Trophoblast cell (in vitro differentiated cells and primary cell): ENCODE data around the gene ZNF660.

ENCODE experiments used
- DNase-seq, 2 donors: peaks; one replicate each; pipeline ENCODE4 v3.0.0-alpha.2; 2016
- H2AFZ ChIP-seq: 2 replicates; pipeline ENCODE4 v1.6.1; 2013; ENCODE audit warnings: low read length, moderate library complexity, mild to moderate bottlenecking; ENCODE audit not compliant: insufficient read depth, poor library complexity
- H2AK5ac ChIP-seq: 2 replicates; pipeline ENCODE4 v1.6.1; 2013; ENCODE audit warnings: mild to moderate bottlenecking, low read length
- H2BK120ac ChIP-seq: 2 replicates; pipeline ENCODE4 v1.6.1; 2013; ENCODE audit warnings: low read length, mild to moderate bottlenecking, moderate library complexity; ENCODE audit not compliant: insufficient read depth, poor library complexity
- H2BK12ac ChIP-seq: 2 replicates; pipeline ENCODE4 v1.6.1; 2013; ENCODE audit warnings: mild to moderate bottlenecking, low read length, moderate library complexity
- H2BK5ac ChIP-seq: 2 replicates; pipeline ENCODE4 v1.6.1; 2013; ENCODE audit warnings: low read length, low read depth, moderate library complexity, mild to moderate bottlenecking; ENCODE audit not compliant: poor library complexity
- H3K14ac ChIP-seq: 2 replicates; pipeline ENCODE4 v1.6.1; 2013; ENCODE audit warnings: mild to moderate bottlenecking, low read length
- H3K18ac ChIP-seq: 2 replicates; pipeline ENCODE4 v1.6.1; 2013; ENCODE audit warnings: mild to moderate bottlenecking, low read length
- H3K23ac ChIP-seq: 2 replicates; pipeline ENCODE4 v1.6.1; 2013; ENCODE audit warnings: low read length
- H3K27ac ChIP-seq: 2 replicates; pipeline ENCODE4 v1.5.1; 2013; ENCODE audit warnings: low read depth, mild to moderate bottlenecking, inconsistent platforms, low read length, moderate library complexity
- H3K27me3 ChIP-seq: 2 replicates; pipeline ENCODE4 v1.6.1; 2013; ENCODE audit warnings: inconsistent platforms, mild to moderate bottlenecking, low read length, moderate library complexity; ENCODE audit not compliant: insufficient read depth
- H3K36me3 ChIP-seq, 2 experiments: 1 replicate in 1 of 2; 2 replicates in 1 of 2; pipeline ENCODE4 v1.6.1; 2013; ENCODE audit warnings: low read length in 2 of 2, mild to moderate bottlenecking in 2 of 2, moderate library complexity in 1 of 2; ENCODE audit not compliant: insufficient read depth in 2 of 2, control insufficient read depth in 1 of 2
- H3K4ac ChIP-seq: 2 replicates; pipeline ENCODE4 v1.6.1; 2013; ENCODE audit warnings: low read depth, mild to moderate bottlenecking, low read length, moderate library complexity
- H3K4me1 ChIP-seq, 2 experiments: 1 replicate in 1 of 2; 2 replicates in 1 of 2; pipeline ENCODE4 v1.6.1; 2013; ENCODE audit warnings: low read length in 2 of 2, mild to moderate bottlenecking in 2 of 2, moderate library complexity in 1 of 2; ENCODE audit not compliant: insufficient read depth in 2 of 2, control insufficient read depth in 1 of 2
- H3K4me2 ChIP-seq: 2 replicates; pipeline ENCODE4 v1.6.1; 2013; ENCODE audit warnings: inconsistent platforms, mild to moderate bottlenecking, low read length, moderate library complexity
- H3K4me3 ChIP-seq: 2 replicates; pipeline ENCODE4 v1.5.1; 2013; ENCODE audit warnings: mild to moderate bottlenecking, low read depth, low read length, inconsistent platforms
- H3K79me1 ChIP-seq: one replicate; pipeline ENCODE4 v1.6.1; 2013; ENCODE audit warnings: low read length
- H3K79me2 ChIP-seq: 2 replicates; pipeline ENCODE4 v1.6.1; 2013; ENCODE audit warnings: low read length, mild to moderate bottlenecking; ENCODE audit not compliant: control insufficient read depth, insufficient read depth, poor library complexity
- H3K9ac ChIP-seq: 2 replicates; pipeline ENCODE4 v1.6.1; 2013; ENCODE audit warnings: mild to moderate bottlenecking, low read length
- H3K9me3 ChIP-seq: 2 replicates; pipeline ENCODE4 v1.6.1; 2013; ENCODE audit warnings: low read depth, mild to moderate bottlenecking, control low read depth, inconsistent platforms, low read length; ENCODE audit not compliant: insufficient read depth
- H4K12ac ChIP-seq: 2 replicates; pipeline ENCODE4 v1.6.1; 2013; ENCODE audit warnings: low read depth, mild to moderate bottlenecking, low read length, moderate library complexity
- H4K8ac ChIP-seq: 2 replicates; pipeline ENCODE4 v1.6.1; 2013; ENCODE audit warnings: low read depth, mild to moderate bottlenecking, low read length, moderate library complexity
- H4K91ac ChIP-seq: one replicate; pipeline ENCODE4 v1.6.1; 2013; ENCODE audit warnings: low read depth, mild to moderate bottlenecking, low read length, moderate library complexity
- WGBS: extraction: QIAGEN DNeasy Blood & Tissue Kit; methylation state at CpG from one replicate; pipeline ENCODE4 v1.1.7; 2013; ENCODE audit warnings: missing lambda C conversion rate; ENCODE audit not compliant: insufficient read length, insufficient coverage; ENCODE audit errors: extremely low coverage; 5-methylcytosine and 5-hydroxymethylcytosine counted together

Gene ZNF660

GRCh38 chr3:44628716-44629115 is 44.0 kb downstream of the ZNF660 start:
- Histone ChIP-seq H3K9me3 (peaks cover 2% of the 10 kb centered on the region), H4K12ac (no peak overlapping the region), H3K4me2 (no peak overlapping the region), H3K79me2 (peaks cover 3% of the 10 kb centered on the region), H3K4me3 (no peak overlapping the region), H3K23ac (no peak overlapping the region), H3K4ac (no peak overlapping the region), H2AFZ (no peak overlapping the region), H3K14ac (no peak overlapping the region), H2BK12ac (no peak overlapping the region), H2BK5ac (no peak overlapping the region), H2BK120ac (no peak overlapping the region), H3K36me3 (peaks cover 13 to 21% of the 10 kb centered on the region in 2 experiments), H3K27ac (no peak overlapping the region), H3K4me1 (no peaks in the 10 kb centered on the region), H3K27me3 (no peaks in the 10 kb centered on the region), H4K91ac (no peak overlapping the region), H3K79me1 (peaks cover 6% of the 10 kb centered on the region), H3K9ac (no peak overlapping the region), H3K18ac (no peak overlapping the region), H4K8ac (no peak overlapping the region), H2AK5ac (no peak overlapping the region)
- WGBS: no CpG with 5 or more reads among the region's 2 CpGs
- no peak for DNase-seq

- H3K36me3 ChIP-seq: peaks cover 18 to 21% of the 10 kb centered on the region in 2 experiments
- H3K27me3 ChIP-seq: no peaks in the 10 kb centered on the region
- H2BK120ac ChIP-seq: no peak overlapping the region
- H3K23ac ChIP-seq: no peak overlapping the region
- H3K4me2 ChIP-seq: no peak overlapping the region
- no peak overlapping the region for H2AFZ ChIP-seq
- H3K27ac ChIP-seq: no peak overlapping the region
- no peak for DNase-seq
- H4K91ac ChIP-seq: no peak overlapping the region
- H2BK5ac ChIP-seq: no peak overlapping the region
- no peak overlapping the region for H3K4ac ChIP-seq
- no peak overlapping the region for H3K14ac ChIP-seq
- H3K4me3 ChIP-seq: no peak overlapping the region
- no peaks in the 10 kb centered on the region for H3K79me1 ChIP-seq
- no peak overlapping the region for H4K8ac ChIP-seq
- H3K4me1 ChIP-seq: no peaks in the 10 kb centered on the region
- H2AK5ac ChIP-seq: no peak overlapping the region
- no peak overlapping the region for H2BK12ac ChIP-seq
- H3K9me3 ChIP-seq: no peaks in the 10 kb centered on the region
- H3K9ac ChIP-seq: no peak overlapping the region
- no peak overlapping the region for H3K18ac ChIP-seq
- no peaks in the 10 kb centered on the region for H3K79me2 ChIP-seq
- no CpG with 5 or more reads among the region's 3 CpGs for WGBS
- no peak overlapping the region for H4K12ac ChIP-seq
These were observed 47.4 kb downstream of the ZNF660 start for GRCh38 chr3:44632193-44632592.

DNA sequence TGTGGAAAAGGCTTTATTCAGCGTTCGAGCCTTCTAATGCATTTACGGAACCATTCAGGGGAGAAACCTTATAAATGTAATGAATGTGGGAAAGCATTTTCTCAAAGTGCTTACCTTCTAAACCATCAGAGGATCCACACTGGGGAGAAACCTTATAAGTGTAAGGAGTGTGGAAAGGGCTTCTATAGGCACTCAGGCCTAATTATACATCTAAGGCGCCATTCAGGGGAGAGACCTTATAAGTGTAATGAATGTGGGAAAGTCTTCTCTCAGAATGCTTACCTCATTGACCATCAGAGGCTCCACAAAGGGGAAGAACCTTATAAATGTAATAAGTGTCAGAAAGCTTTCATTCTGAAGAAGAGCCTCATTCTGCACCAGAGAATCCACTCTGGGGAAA is 57.6 kb downstream of the ZNF660 start:
- Histone ChIP-seq H2BK5ac (no peak overlapping the region), H4K12ac (no peak overlapping the region), H3K4me1 (no peaks in the 10 kb centered on the region), H3K9ac (no peak overlapping the region), H4K91ac (no peak overlapping the region), H3K23ac (no peak overlapping the region), H3K4me2 (no peak overlapping the region), H3K27me3 (peaks cover 3% of the 10 kb centered on the region), H3K79me1 (no peaks in the 10 kb centered on the region), H4K8ac (no peak overlapping the region), H3K4me3 (no peak overlapping the region), H3K79me2 (no peaks in the 10 kb centered on the region), H2AFZ (no peak overlapping the region), H3K18ac (no peak overlapping the region), H3K27ac (no peak overlapping the region), H2AK5ac (no peak overlapping the region), H3K4ac (no peak overlapping the region), H2BK120ac (no peak overlapping the region), H2BK12ac (no peak overlapping the region), H3K9me3 (no peaks in the 10 kb centered on the region), H3K36me3 (peaks cover 6 to 25% of the 10 kb centered on the region in 2 experiments), H3K14ac (no peak overlapping the region)
- WGBS: no CpG with 5 or more reads among the region's 4 CpGs
- DNase-seq: no peak

- no peak for DNase-seq
- no peak overlapping the region for H4K8ac ChIP-seq
- H3K79me1 ChIP-seq: no peaks in the 10 kb centered on the region
- no peak overlapping the region for H4K91ac ChIP-seq
- no peaks in the 10 kb centered on the region for H3K4me1 ChIP-seq
- H3K36me3 ChIP-seq: peaks cover 6 to 25% of the 10 kb centered on the region in 2 experiments
- H2BK12ac ChIP-seq: no peak overlapping the region
- no peak overlapping the region for H2AK5ac ChIP-seq
- H2BK120ac ChIP-seq: no peak overlapping the region
- no peak overlapping the region for H2BK5ac ChIP-seq
- H3K79me2 ChIP-seq: no peaks in the 10 kb centered on the region
- H3K27me3 ChIP-seq: peaks cover 3% of the 10 kb centered on the region
- H3K23ac ChIP-seq: no peak overlapping the region
- no peak overlapping the region for H4K12ac ChIP-seq
- no CpG with 5 or more reads among the region's 4 CpGs for WGBS
- no peaks in the 10 kb centered on the region for H3K9me3 ChIP-seq
- no peak overlapping the region for H2AFZ ChIP-seq
- H3K9ac ChIP-seq: no peak overlapping the region
- H3K4me2 ChIP-seq: no peak overlapping the region
- H3K14ac ChIP-seq: no peak overlapping the region
- H3K4ac ChIP-seq: no peak overlapping the region
- no peak overlapping the region for H3K4me3 ChIP-seq
- H3K18ac ChIP-seq: no peak overlapping the region
- no peak overlapping the region for H3K27ac ChIP-seq
These were observed 58.3 kb downstream of the ZNF660 start for GRCh38 chr3:44643024-44643423.
